K562 (cell line): ENCODE results near the gene PREX1. TPM values are rescaled to one million over a fixed set of nuclear protein-coding genes. Genes with fewer than 3 reads are reported as not detected.

Experiments
- ARID2 ChIP-seq: fragments of 450-650 bp; IDR thresholded peaks from 2 replicates; pipeline ENCODE4 v1.6.1; 2017; ENCODE audit warnings: antibody characterized with exemption, mild to moderate bottlenecking
- BHLHE40 ChIP-seq: IDR thresholded peaks from 2 replicates; pipeline ENCODE4 v1.6.1; 2011; ENCODE audit warnings: low read length, improper control_type of control experiment
- CBFA2T3 ChIP-seq: fragments of 450-650 bp; IDR thresholded peaks from 2 replicates; pipeline ENCODE4 v1.6.1; 2017
- CHD1 ChIP-seq: fragments of 200-600 bp; sonication (generic); IDR thresholded peaks from one replicate; pipeline ENCODE4 v1.6.1; 2012; ENCODE audit warnings: mild to moderate bottlenecking, moderate library complexity, low read length, inconsistent platforms
- FOXA1 ChIP-seq: fragments of 450-650 bp; IDR thresholded peaks from 2 replicates; pipeline ENCODE4 v1.6.1; 2016; ENCODE audit warnings: mild to moderate bottlenecking, borderline replicate concordance
- FOXM1 ChIP-seq, 2 experiments: fragments of 450-650 bp in 1 of 2; sonication (generic) in 1 of 2; formaldehyde crosslinking in 1 of 2; IDR thresholded peaks; 2 replicates each; pipeline versions ENCODE4 v1.6.1 to v1.9.0; 2017 to 2022; ENCODE audit warnings: low read depth in 2 of 2, mild to moderate bottlenecking in 2 of 2, missing genetic modification reagents in 1 of 2, moderate library complexity in 1 of 2
- GATA2 ChIP-seq: sonication (generic); formaldehyde crosslinking; IDR thresholded peaks from 2 replicates; pipeline ENCODE4 v1.4.0; 2020; ENCODE audit warnings: mild to moderate bottlenecking, missing genetic modification reagents
- GATAD2B ChIP-seq: fragments of 450-650 bp; IDR thresholded peaks from 2 replicates; pipeline ENCODE4 v1.6.1; 2017; ENCODE audit warnings: mild to moderate bottlenecking, borderline replicate concordance
- HNRNPK ChIP-seq: fragments of 200-400 bp; formaldehyde crosslinking; IDR thresholded peaks from one replicate; pipeline ENCODE4 v1.6.1; 2018; ENCODE audit warnings: mild to moderate bottlenecking, low read depth, low read length; ENCODE audit not compliant: poor library complexity, severe bottlenecking
- HOXB6 ChIP-seq: fragments of 250-450 bp; sonication (Bioruptor Pico); IDR thresholded peaks from 2 replicates; pipeline ENCODE4 v1.5.1; 2022; ENCODE audit warnings: mild to moderate bottlenecking, borderline replicate concordance
- JUN ChIP-seq, 2 experiments: sonication (generic) in 1 of 2; formaldehyde crosslinking in 1 of 2; IDR thresholded peaks; 2 replicates each; pipeline versions ENCODE4 v1.6.1 to v1.8.0; 2012 to 2022; ENCODE audit warnings: borderline replicate concordance in 2 of 2, mild to moderate bottlenecking in 2 of 2, improper control_type of control experiment in 1 of 2, low read depth in 1 of 2, low read length in 1 of 2, missing genetic modification reagents in 1 of 2
- KAT2B ChIP-seq: IDR thresholded peaks from one replicate; pipeline ENCODE4 v1.6.1; 2012; ENCODE audit warnings: low read depth, mild to moderate bottlenecking, control low read depth, inconsistent platforms, low read length, moderate library complexity
- MTA2 ChIP-seq: fragments of 450-650 bp; IDR thresholded peaks from 2 replicates; pipeline ENCODE4 v1.6.1; 2016; ENCODE audit warnings: low read depth
- POLR2A ChIP-seq: fragments of 450-650 bp; conservative IDR thresholded peaks from 2 replicates; pipeline ENCODE4 v1.6.1; 2016
- TCF7 ChIP-seq: sonication (generic); IDR thresholded peaks from 2 replicates; pipeline ENCODE4 v1.6.1; 2016; ENCODE audit warnings: antibody characterized with exemption, borderline replicate concordance
- TFAM ChIP-seq: fragments of 250-450 bp; sonication (Bioruptor Pico); conservative IDR thresholded peaks from 2 replicates; pipeline ENCODE4 v1.5.0; 2021; ENCODE audit warnings: mild to moderate bottlenecking, moderate library complexity
- ZFPM2 ChIP-seq: fragments of 250-450 bp; sonication (Bioruptor Pico); IDR thresholded peaks from 2 replicates; pipeline ENCODE4 v1.5.1; 2022; ENCODE audit warnings: mild to moderate bottlenecking
- ZNF232 ChIP-seq: sonication (generic); formaldehyde crosslinking; IDR thresholded peaks from 2 replicates; pipeline ENCODE4 v1.8.0; 2022; ENCODE audit warnings: mild to moderate bottlenecking, missing genetic modification reagents
- ZNF311 ChIP-seq: fragments of 250-450 bp; sonication (Bioruptor Pico); IDR thresholded peaks from 2 replicates; pipeline ENCODE4 v1.4.0; 2020; ENCODE audit warnings: mild to moderate bottlenecking, moderate library complexity
- ZNF75A ChIP-seq: fragments of 450-650 bp; formaldehyde crosslinking; IDR thresholded peaks from 2 replicates; pipeline ENCODE4 v1.4.0; 2020; ENCODE audit warnings: mild to moderate bottlenecking
- polyA plus RNA-seq, 8 experiments: library from polyadenylated mRNA; depleted of rRNA in 4 of 8; stranded (reverse) in 5 of 8; unstranded in 3 of 8; fragments of >200 nt; fragmentation: Nextera tagmentation in 2 of 8; fragmentation: Illumina TruSeq in 1 of 8; extraction: Ambion mirVana in 2 of 8; extraction: Trizol in 1 of 8; gene quantifications; 2 replicates each; pipeline versions ENCODE4 v1.2.1 to v1.2.3, GENCODE V29; 2011 to 2014; ENCODE audit warnings: inconsistent platforms in 1 of 8, missing spikeins in 1 of 8
- total RNA-seq, 7 experiments: library from RNA; depleted of rRNA in 6 of 7; stranded (reverse); fragments of >200 nt in 6 of 7; fragmentation: Illumina TruSeq in 2 of 7; extraction: Trizol in 2 of 7; gene quantifications; 2 replicates each; pipeline versions ENCODE4 v1.2.1 to v1.2.3, GENCODE V29; 2011 to 2021; ENCODE audit warnings: low replicate concordance in 1 of 7
- TF ChIP-seq, protein P1 (sequence below), 3 experiments: IDR thresholded peaks in 2 of 3; conservative IDR thresholded peaks in 1 of 3; 2 replicates each; pipeline ENCODE4 v1.5.1; 2011 to 2012; ENCODE audit warnings: low read length in 3 of 3, mild to moderate bottlenecking in 3 of 3, control low read depth in 2 of 3, improper control_type of control experiment in 1 of 3, inconsistent platforms in 1 of 3, low read depth in 1 of 3, mixed read lengths in 1 of 3, moderate library complexity in 1 of 3; ENCODE audit not compliant: insufficient read depth in 2 of 3
- TF ChIP-seq, protein P2 (sequence below): sonication (generic); formaldehyde crosslinking; IDR thresholded peaks from 2 replicates; pipeline ENCODE4 v1.8.1; 2023; ENCODE audit warnings: missing genetic modification reagents, mild to moderate bottlenecking, borderline replicate concordance

The PREX1 gene
- total and polyA plus RNA-seq, 9 of the 15 experiments (the other 6 are each of a cell fraction or from before 2014, with no cell fraction given), result 0.37 to 10.4 (median 4.8) TPM

DNA sequence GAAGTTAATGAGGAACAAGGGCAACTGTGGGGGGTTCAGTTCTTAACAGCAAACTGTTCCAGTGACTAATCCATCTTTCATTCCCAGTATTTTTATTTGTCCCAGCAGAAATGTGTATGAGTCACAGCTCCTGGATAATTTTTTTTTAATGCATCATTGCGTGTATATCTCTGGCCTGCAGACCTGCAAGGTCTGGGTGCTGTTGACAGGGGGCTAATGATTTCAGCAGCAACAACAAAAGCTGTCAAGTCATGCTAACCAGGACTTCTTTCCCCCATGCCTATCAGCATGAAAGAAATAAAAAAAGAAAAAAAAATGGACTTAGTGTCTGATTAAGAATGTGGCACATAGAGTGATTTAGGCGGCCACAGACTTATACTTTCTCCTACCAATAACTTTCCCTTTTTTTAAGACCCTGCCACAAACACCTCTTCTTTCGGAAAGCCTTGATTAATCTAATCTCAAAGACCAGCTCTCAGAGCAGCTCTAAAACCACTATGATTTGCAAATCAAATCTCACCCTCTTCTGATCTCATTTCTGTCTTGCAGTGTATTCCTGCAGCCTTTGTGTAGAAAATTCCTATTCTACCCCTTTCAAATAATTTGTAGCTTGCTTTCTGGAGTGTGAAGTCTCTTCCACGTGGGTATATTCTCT, 14.2 kb upstream of the PREX1 start (continued):
- TF ChIP-seq ZNF311 (CRISPR knock-in tag), result no peak
- TF ChIP-seq FOXA1, result no peak
- peak; percentile 32; the same call in 1 of the 2 replicates for TF ChIP-seq FOXM1 (IDR thresholded peaks at IDR 0.05; ENCODE audit: low read depth)
- no peak for TF ChIP-seq FOXM1 (CRISPR knock-in tag; IDR thresholded peaks at IDR 0.05; ENCODE audit: low read depth)
- TF ChIP-seq ZFPM2 (CRISPR knock-in tag), result no peak
- no peak for TF ChIP-seq CHD1
- TF ChIP-seq MTA2, result peak; percentile 72
- no peak for TF ChIP-seq ZNF75A
- no peak; the same call in 1 of the 2 replicates for TF ChIP-seq GATA2 (CRISPR knock-in tag)
- no peak for TF ChIP-seq BHLHE40
- TF ChIP-seq GATAD2B, result no peak
- no peak for TF ChIP-seq POLR2A
- no peak for TF ChIP-seq ZNF232 (CRISPR knock-in tag)
- no peak for TF ChIP-seq HOXB6
- TF ChIP-seq ARID2, result no peak
- TF ChIP-seq, protein P1, sequence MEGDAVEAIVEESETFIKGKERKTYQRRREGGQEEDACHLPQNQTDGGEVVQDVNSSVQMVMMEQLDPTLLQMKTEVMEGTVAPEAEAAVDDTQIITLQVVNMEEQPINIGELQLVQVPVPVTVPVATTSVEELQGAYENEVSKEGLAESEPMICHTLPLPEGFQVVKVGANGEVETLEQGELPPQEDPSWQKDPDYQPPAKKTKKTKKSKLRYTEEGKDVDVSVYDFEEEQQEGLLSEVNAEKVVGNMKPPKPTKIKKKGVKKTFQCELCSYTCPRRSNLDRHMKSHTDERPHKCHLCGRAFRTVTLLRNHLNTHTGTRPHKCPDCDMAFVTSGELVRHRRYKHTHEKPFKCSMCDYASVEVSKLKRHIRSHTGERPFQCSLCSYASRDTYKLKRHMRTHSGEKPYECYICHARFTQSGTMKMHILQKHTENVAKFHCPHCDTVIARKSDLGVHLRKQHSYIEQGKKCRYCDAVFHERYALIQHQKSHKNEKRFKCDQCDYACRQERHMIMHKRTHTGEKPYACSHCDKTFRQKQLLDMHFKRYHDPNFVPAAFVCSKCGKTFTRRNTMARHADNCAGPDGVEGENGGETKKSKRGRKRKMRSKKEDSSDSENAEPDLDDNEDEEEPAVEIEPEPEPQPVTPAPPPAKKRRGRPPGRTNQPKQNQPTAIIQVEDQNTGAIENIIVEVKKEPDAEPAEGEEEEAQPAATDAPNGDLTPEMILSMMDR (IDR thresholded peaks at IDR 0.05 in 2 of 3, conservative IDR thresholded peaks at IDR 0.05 in 1 of 3; ENCODE audit: insufficient read depth in 2 of 3, low read depth in 1 of 3, low read length in 3 of 3), result no peak
- peak; percentile 87 for TF ChIP-seq CBFA2T3
- TF ChIP-seq, protein P2, sequence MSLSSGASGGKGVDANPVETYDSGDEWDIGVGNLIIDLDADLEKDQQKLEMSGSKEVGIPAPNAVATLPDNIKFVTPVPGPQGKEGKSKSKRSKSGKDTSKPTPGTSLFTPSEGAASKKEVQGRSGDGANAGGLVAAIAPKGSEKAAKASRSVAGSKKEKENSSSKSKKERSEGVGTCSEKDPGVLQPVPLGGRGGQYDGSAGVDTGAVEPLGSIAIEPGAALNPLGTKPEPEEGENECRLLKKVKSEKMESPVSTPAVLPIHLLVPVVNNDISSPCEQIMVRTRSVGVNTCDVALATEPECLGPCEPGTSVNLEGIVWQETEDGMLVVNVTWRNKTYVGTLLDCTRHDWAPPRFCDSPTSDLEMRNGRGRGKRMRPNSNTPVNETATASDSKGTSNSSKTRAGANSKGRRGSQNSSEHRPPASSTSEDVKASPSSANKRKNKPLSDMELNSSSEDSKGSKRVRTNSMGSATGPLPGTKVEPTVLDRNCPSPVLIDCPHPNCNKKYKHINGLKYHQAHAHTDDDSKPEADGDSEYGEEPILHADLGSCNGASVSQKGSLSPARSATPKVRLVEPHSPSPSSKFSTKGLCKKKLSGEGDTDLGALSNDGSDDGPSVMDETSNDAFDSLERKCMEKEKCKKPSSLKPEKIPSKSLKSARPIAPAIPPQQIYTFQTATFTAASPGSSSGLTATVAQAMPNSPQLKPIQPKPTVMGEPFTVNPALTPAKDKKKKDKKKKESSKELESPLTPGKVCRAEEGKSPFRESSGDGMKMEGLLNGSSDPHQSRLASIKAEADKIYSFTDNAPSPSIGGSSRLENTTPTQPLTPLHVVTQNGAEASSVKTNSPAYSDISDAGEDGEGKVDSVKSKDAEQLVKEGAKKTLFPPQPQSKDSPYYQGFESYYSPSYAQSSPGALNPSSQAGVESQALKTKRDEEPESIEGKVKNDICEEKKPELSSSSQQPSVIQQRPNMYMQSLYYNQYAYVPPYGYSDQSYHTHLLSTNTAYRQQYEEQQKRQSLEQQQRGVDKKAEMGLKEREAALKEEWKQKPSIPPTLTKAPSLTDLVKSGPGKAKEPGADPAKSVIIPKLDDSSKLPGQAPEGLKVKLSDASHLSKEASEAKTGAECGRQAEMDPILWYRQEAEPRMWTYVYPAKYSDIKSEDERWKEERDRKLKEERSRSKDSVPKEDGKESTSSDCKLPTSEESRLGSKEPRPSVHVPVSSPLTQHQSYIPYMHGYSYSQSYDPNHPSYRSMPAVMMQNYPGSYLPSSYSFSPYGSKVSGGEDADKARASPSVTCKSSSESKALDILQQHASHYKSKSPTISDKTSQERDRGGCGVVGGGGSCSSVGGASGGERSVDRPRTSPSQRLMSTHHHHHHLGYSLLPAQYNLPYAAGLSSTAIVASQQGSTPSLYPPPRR (CRISPR knock-in tag), result no peak
- no peak for TF ChIP-seq HNRNPK
- no peak for TF ChIP-seq TFAM (CRISPR knock-in tag)
- TF ChIP-seq KAT2B, result no peak
- peak; percentile 72; the same call in 1 of the 2 replicates for TF ChIP-seq JUN (IDR thresholded peaks at IDR 0.05; ENCODE audit: borderline replicate concordance, low read depth, low read length)
- TF ChIP-seq JUN (CRISPR knock-in tag; IDR thresholded peaks at IDR 0.05; ENCODE audit: borderline replicate concordance), result no peak
- TF ChIP-seq TCF7, result no peak
